ENCODE data around the gene AGAP9.
"Not testable (repeated sequence)": the region's sequence is repeated elsewhere in the genome, so short reads cannot be mapped to it uniquely, and the experiment has no call there.

GRCh38 chr10:47494226-47494625 lies 29.2 kb downstream of the AGAP9 start:
- TF ChIP-seq CTCF (IDR thresholded peaks at IDR 0.05; ENCODE audit: low read depth, low read length); POLR2A (IDR thresholded peaks at IDR 0.05; ENCODE audit: extremely low read depth, insufficient read length); MAX (IDR thresholded peaks at IDR 0.05; ENCODE audit: low read depth, low read length): not testable (repeated sequence)

Data from NB4 (cell line).